Mucosa of descending colon (tissue), 3 donors: ENCODE results near the gene TAC4. TPM values are rescaled to one million over a fixed set of nuclear protein-coding genes. Genes with fewer than 3 reads are reported as not detected.
"Not testable (repeated sequence)": the region's sequence is repeated elsewhere in the genome, so short reads cannot be mapped to it uniquely, and the experiment has no call there.

Experiments
- ATAC-seq: fragments of 200-7000 bp; cut with Tn5 transposase; one replicate; pipeline ENCODE4 v1.9.1; 2020; ENCODE audit warnings: mild to moderate bottlenecking, moderate library complexity
- DNase-seq, 3 donors: peaks; one replicate each; pipeline ENCODE4 v3.0.0-alpha.2; 2020
- H3K36me3 ChIP-seq: fragments of 200-600 bp; one replicate; pipeline ENCODE4 v1.8.0; 2021; ENCODE audit warnings: low read depth, mild to moderate bottlenecking
- H3K4me1 ChIP-seq: fragments of 200-600 bp; one replicate; pipeline ENCODE4 v1.8.0; 2021; ENCODE audit warnings: low read depth, mild to moderate bottlenecking
- H3K4me3 ChIP-seq: fragments of 200-600 bp; one replicate; pipeline ENCODE4 v1.8.0; 2021; ENCODE audit warnings: mild to moderate bottlenecking
- H3K9me3 ChIP-seq: fragments of 200-600 bp; one replicate; pipeline ENCODE4 v1.8.0; 2021; ENCODE audit warnings: mild to moderate bottlenecking
- intact Hi-C, 2 donors: fragments of 100-400 bp; cut with DNase I in 1 of 2; cut with micrococcal nuclease in 1 of 2; formaldehyde crosslinking; loops; one replicate each; pipeline versions ENCODE4 v1.11.0 to v1.11.1; 2022; cut with DNase I, micrococcal nuclease
- total RNA-seq, 3 donors: library from RNA; stranded (reverse); fragmentation: NEBNext Ultra II Directional in 2 of 3; extraction: Animal tissue kit (Norgen Biotek cat#: 25700) in 2 of 3; gene quantifications; one replicate each; pipeline versions ENCODE4 v1.2.1 to v1.2.4, GENCODE V29; 2021 to 2023
- TF ChIP-seq, protein P1 (sequence below): fragments of 200-600 bp; IDR thresholded peaks from one replicate; pipeline ENCODE4 v1.8.0; 2022; ENCODE audit warnings: antibody characterized with exemption, mild to moderate bottlenecking
- donor health status: DM: no; HTN: no; CAD: no; lungs with moderate emphysema.
- donor health status: DM: no; HTN: no; CAD: no.
- donor health status: DM: no; HTN: yes; CAD: no.

The TAC4 gene
- total RNA-seq, 3 donors from 2014 or later = not detected

- intact Hi-C loops = no loop called here
- ATAC-seq = no peak
- no peak overlapping the region for H3K4me3 ChIP-seq
Measured at GRCh38 chr17:49835472-49835871, 12.4 kb downstream of the TAC4 start.

GRCh38 chr17:49834118-49834743, 13.6 kb downstream of the TAC4 start:
- Histone ChIP-seq H3K9me3 (no peaks in the 10 kb centered on the region), H3K36me3 (no peaks in the 10 kb centered on the region), H3K4me3 (no peak overlapping the region), H3K4me1 (peaks cover 7% of the 10 kb centered on the region)
- ATAC-seq (no peak), DNase-seq (no peak)
- intact Hi-C loops = no loop called here
- TF ChIP-seq, protein P1, sequence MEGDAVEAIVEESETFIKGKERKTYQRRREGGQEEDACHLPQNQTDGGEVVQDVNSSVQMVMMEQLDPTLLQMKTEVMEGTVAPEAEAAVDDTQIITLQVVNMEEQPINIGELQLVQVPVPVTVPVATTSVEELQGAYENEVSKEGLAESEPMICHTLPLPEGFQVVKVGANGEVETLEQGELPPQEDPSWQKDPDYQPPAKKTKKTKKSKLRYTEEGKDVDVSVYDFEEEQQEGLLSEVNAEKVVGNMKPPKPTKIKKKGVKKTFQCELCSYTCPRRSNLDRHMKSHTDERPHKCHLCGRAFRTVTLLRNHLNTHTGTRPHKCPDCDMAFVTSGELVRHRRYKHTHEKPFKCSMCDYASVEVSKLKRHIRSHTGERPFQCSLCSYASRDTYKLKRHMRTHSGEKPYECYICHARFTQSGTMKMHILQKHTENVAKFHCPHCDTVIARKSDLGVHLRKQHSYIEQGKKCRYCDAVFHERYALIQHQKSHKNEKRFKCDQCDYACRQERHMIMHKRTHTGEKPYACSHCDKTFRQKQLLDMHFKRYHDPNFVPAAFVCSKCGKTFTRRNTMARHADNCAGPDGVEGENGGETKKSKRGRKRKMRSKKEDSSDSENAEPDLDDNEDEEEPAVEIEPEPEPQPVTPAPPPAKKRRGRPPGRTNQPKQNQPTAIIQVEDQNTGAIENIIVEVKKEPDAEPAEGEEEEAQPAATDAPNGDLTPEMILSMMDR = no peak

More at GRCh38 chr17:49835472-49835871, 12.4 kb downstream of the TAC4 start:
- peaks cover 7% of the 10 kb centered on the region for H3K4me1 ChIP-seq
- TF ChIP-seq, protein P1 = no peak
- H3K9me3 ChIP-seq = no peaks in the 10 kb centered on the region
- H3K36me3 ChIP-seq = no peaks in the 10 kb centered on the region
- DNase-seq = no peak

DNA sequence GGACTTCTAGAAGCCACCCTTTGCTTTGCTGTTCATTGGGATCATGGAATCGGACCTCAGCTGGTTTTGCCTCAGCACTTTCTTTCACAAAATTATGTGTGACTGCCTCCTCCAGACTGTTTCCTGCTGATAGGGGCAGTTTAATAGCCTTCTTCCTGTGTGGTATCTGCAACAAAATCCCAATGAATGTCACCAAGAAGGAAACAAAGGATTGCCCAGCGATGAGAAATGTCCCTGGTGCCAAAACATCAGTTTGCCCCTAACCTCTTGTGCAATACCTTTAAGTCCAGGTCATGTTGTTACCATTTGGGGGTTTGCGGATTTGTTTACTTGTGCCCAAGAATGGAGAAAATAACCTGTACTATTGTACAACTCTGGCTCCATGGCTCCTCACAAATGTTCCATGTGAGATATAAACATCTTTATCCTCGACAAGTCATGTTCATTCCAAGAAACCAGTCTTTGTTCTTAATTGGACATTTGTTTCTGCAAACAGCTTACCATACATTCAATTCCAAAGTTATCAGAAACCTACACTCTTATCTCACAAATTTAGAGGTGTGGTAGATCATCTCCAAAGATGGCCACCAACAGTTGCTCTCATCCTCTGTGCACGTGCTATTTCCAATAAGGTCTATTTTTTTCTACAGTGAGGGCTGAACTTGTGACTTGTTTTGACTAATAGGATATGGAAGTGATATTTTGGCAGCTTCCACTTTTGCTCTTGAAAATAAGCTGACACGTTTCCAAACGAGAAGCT, 14.8 kb downstream of the TAC4 start:
- intact Hi-C loops = no loop called here
- H3K36me3 ChIP-seq = no peaks in the 10 kb centered on the region
- no peak overlapping the region for H3K4me3 ChIP-seq
- ATAC-seq = no peak
- peaks cover 7% of the 10 kb centered on the region for H3K4me1 ChIP-seq
- TF ChIP-seq, protein P1 = no peak
- no peaks in the 10 kb centered on the region for H3K9me3 ChIP-seq
- DNase-seq = no peak

- Histone ChIP-seq H3K9me3 (no peaks in the 10 kb centered on the region), H3K4me3 (no peak overlapping the region), H3K36me3 (no peaks in the 10 kb centered on the region), H3K4me1 (peaks cover 1% of the 10 kb centered on the region)
- no peak for DNase-seq
- TF ChIP-seq, protein P1 = no peak
- no peak for ATAC-seq
- intact Hi-C loops = no loop called here
Measured at GRCh38 chr17:49830605-49831004, 17.3 kb downstream of the TAC4 start.

DNA sequence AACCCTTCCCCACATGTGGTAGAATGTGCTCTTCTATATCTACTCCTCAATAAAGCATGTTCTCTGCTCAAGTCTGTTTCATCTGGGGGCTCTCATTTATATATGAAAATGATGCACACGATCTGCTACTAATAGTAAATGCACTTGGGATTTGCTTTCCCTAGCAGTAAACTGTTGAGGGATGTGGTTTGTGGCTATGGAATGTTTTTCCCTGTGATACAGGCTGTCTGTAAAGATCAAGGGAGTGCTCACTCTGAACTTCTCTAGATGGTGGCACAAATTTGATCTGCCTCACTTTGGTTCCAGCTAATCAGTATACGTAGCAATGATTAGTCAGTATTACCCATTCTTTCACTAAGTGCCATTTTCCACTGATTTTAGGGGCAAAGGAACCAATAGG, 18.8 kb downstream of the TAC4 start:
- TF ChIP-seq, protein P1 = no peak
- DNase-seq (no peak), ATAC-seq (no peak)
- no peaks in the 10 kb centered on the region for H3K9me3 ChIP-seq
- no peaks in the 10 kb centered on the region for H3K4me1 ChIP-seq
- no peaks in the 10 kb centered on the region for H3K36me3 ChIP-seq
- H3K4me3 ChIP-seq = no peak overlapping the region
- intact Hi-C loops = no loop called here

DNA sequence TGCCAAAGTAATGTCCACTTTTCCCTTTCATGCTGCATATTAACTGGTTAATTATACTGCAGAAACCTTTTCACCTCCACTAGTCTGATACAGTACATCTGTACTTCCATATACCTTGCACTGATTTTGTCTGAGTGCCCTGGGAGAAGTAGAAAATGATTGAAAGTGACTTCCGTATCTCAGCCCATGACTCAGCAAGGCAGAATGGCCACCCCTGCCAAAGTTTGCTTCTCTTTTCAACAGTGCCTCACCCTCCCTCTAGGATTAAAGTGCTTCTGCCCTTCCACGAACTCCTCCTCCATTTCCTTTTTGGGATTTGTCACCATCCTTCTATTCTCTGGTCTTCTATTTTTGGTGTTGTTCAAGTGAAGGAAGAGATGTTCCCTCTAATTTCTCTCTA, 19.5 kb downstream of the TAC4 start:
- intact Hi-C loops, H3K36me3 ChIP-seq, H3K4me3 ChIP-seq, ATAC-seq, H3K4me1 ChIP-seq, DNase-seq, H3K9me3 ChIP-seq: not testable (repeated sequence)
